ENCODE measurements around the gene SLTM. TPM values are rescaled to one million over a fixed set of nuclear protein-coding genes. Genes with fewer than 3 reads are reported as not detected.
"Not testable (repeated sequence)": the region's sequence is repeated elsewhere in the genome, so short reads cannot be mapped to it uniquely, and the experiment has no call there.

Gene SLTM
- total and polyA plus RNA-seq, 8 donors, result 44.7 to 291 (median 124) TPM

GRCh38 chr15:58951388-58952007, 18.0 kb upstream of the SLTM start:
- intact Hi-C loops (cut with DNase I; ENCODE audit: low total_unique reads), result no loop called here
- Histone ChIP-seq H3K27me3 (no peaks in the 10 kb centered on the region), H3K4me1 (peaks cover 9 to 22% (median 16%) of the 10 kb centered on the region in 4 donors), H3K4me3 (no peak overlapping the region), H3K9me3 (no peaks in the 10 kb centered on the region), H3K27ac (peak overlapping the region; percentile 63 to 88 (median 68)), H3K36me3 (no peaks in the 10 kb centered on the region)
- 32 to 47% (median 38%) methylated on average over 5 of the region's 5 CpGs for WGBS, 5 donors
- peak in 1 of 3 donors; percentile 71 for TF ChIP-seq POLR2AphosphoS5 (IDR thresholded peaks at IDR 0.05)
- TF ChIP-seq, protein P1, sequence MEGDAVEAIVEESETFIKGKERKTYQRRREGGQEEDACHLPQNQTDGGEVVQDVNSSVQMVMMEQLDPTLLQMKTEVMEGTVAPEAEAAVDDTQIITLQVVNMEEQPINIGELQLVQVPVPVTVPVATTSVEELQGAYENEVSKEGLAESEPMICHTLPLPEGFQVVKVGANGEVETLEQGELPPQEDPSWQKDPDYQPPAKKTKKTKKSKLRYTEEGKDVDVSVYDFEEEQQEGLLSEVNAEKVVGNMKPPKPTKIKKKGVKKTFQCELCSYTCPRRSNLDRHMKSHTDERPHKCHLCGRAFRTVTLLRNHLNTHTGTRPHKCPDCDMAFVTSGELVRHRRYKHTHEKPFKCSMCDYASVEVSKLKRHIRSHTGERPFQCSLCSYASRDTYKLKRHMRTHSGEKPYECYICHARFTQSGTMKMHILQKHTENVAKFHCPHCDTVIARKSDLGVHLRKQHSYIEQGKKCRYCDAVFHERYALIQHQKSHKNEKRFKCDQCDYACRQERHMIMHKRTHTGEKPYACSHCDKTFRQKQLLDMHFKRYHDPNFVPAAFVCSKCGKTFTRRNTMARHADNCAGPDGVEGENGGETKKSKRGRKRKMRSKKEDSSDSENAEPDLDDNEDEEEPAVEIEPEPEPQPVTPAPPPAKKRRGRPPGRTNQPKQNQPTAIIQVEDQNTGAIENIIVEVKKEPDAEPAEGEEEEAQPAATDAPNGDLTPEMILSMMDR (IDR thresholded peaks at IDR 0.05), result no peak
- peak in 1 of 2 donors; percentile 85 for DNase-seq

GRCh38 chr15:58947179-58947578, 13.7 kb upstream of the SLTM start:
- Histone ChIP-seq H3K4me1 (peaks cover 4 to 11% (median 11%) of the 10 kb centered on the region in 4 donors), H3K27me3 (no peaks in the 10 kb centered on the region), H3K4me3 (no peak overlapping the region), H3K36me3 (no peaks in the 10 kb centered on the region), H3K27ac (no peak overlapping the region), H3K9me3 (no peaks in the 10 kb centered on the region)
- intact Hi-C loops (cut with DNase I; ENCODE audit: low total_unique reads), result no loop called here
- DNase-seq, result no peak
- TF ChIP-seq, protein P1 (IDR thresholded peaks at IDR 0.05), result no peak
- TF ChIP-seq EP300 (IDR thresholded peaks at IDR 0.05) (no peak), POLR2A (IDR thresholded peaks at IDR 0.05) (no peak), POLR2AphosphoS5 (IDR thresholded peaks at IDR 0.05) (no peak)
- 82 to 87% (median 84%) methylated on average over 3 of the region's 3 CpGs for WGBS, 5 donors

- DNase-seq; intact Hi-C loops (cut with DNase I; ENCODE audit: low total_unique reads): not testable (repeated sequence)
- 91 to 98% (median 96%) methylated on average over 8 of the region's 8 CpGs for WGBS, 5 donors
These were observed 1.5 kb upstream of the SLTM start for GRCh38 chr15:58934974-58935373.

GRCh38 chr15:58934521-58934920, 1.0 kb upstream of the SLTM start:
- H3K4me1 ChIP-seq, result peaks cover 16 to 36% (median 28%) of the 10 kb centered on the region in 4 donors
- DNase-seq, result peak in 1 of 2 donors; percentile 21
- 34 to 53% (median 43%) methylated on average over 4 of the region's 4 CpGs for WGBS, 5 donors
- no peaks in the 10 kb centered on the region for H3K9me3 ChIP-seq
- no peaks in the 10 kb centered on the region for H3K27me3 ChIP-seq
- intact Hi-C loops (cut with DNase I; ENCODE audit: low total_unique reads), result no loop called here
- peak overlapping the region; percentile 63 to 100 (median 99) for H3K27ac ChIP-seq
- TF ChIP-seq, protein P1 (IDR thresholded peaks at IDR 0.05), result no peak
- no peak for TF ChIP-seq POLR2A (IDR thresholded peaks at IDR 0.05)
- TF ChIP-seq POLR2AphosphoS5 (IDR thresholded peaks at IDR 0.05), result no peak
- TF ChIP-seq EP300 (IDR thresholded peaks at IDR 0.05), result no peak
- peaks cover 0 to 6% (median under 1%) of the 10 kb centered on the region in 4 donors for H3K36me3 ChIP-seq
- H3K4me3 ChIP-seq, result peak overlapping the region in 3 of 4 donors; percentile 61 to 96 (median 69)

More at GRCh38 chr15:58934974-58935373, 1.5 kb upstream of the SLTM start:
- not testable (repeated sequence) for H3K27me3 ChIP-seq, H3K4me3 ChIP-seq, H3K36me3 ChIP-seq, H3K9me3 ChIP-seq
- H3K27ac ChIP-seq, result peak overlapping the region in 3 of 5 donors; percentile 98 to 99 (median 99)
- H3K4me1 ChIP-seq, result peaks cover 16 to 31% (median 26%) of the 10 kb centered on the region in 4 donors

DNA sequence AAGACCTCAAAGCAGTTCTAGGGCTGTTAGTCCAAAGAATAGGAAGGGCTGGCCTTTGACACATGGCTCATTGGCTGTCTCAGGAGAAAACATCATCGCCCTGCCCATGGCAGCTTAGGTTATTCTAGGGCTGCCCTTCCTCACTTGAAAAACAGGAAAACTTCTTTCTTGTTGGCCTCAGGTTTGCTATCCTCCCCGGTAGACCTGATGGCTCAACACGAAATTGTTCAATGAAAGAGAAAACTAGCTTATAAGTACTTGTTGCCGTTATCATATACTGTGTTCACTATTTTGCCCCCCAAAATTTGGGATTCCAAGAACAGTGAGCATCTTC, 602 bp upstream of the SLTM start:
- Histone ChIP-seq H3K27ac (peak overlapping the region; percentile 97 to 100 (median 99)), H3K4me1 (peaks cover 16 to 40% (median 28%) of the 10 kb centered on the region in 4 donors), H3K36me3 (peaks cover 1 to 11% (median 4%) of the 10 kb centered on the region in 4 donors), H3K27me3 (no peaks in the 10 kb centered on the region), H3K4me3 (peak overlapping the region; percentile 61 to 96 (median 78)), H3K9me3 (no peaks in the 10 kb centered on the region)
- intact Hi-C loops (cut with DNase I; ENCODE audit: low total_unique reads), result no loop called here
- 7 to 16% (median 11%) methylated on average over 4 of the region's 4 CpGs for WGBS, 5 donors
- no peak for DNase-seq
- no peak for TF ChIP-seq POLR2A (IDR thresholded peaks at IDR 0.05)
- TF ChIP-seq, protein P1 (IDR thresholded peaks at IDR 0.05), result no peak
- TF ChIP-seq EP300 (IDR thresholded peaks at IDR 0.05), result no peak
- no peak for TF ChIP-seq POLR2AphosphoS5 (IDR thresholded peaks at IDR 0.05)
